Gastrocnemius medialis (tissue), 4 donors: ENCODE data around the gene OPCML.

Experiments
- POLR2A ChIP-seq, 2 donors: fragments of 450-650 bp; IDR thresholded peaks; one replicate each; pipeline ENCODE4 v1.6.1; 2017; ENCODE audit warnings: antibody characterized with exemption in 2 of 2, mild to moderate bottlenecking in 2 of 2, moderate library complexity in 2 of 2
- TF ChIP-seq, protein P1 (sequence below), 5 experiments: fragments of 450-650 bp in 3 of 5; fragments of 200-600 bp in 2 of 5; sonication (generic) in 2 of 5; IDR thresholded peaks in 4 of 5; conservative IDR thresholded peaks in 1 of 5; 1 replicate in 4 of 5; 2 replicates in 1 of 5; pipeline ENCODE4 v1.5.1; 2016 to 2019; ENCODE audit warnings: antibody characterized with exemption in 5 of 5, mild to moderate bottlenecking in 3 of 5, moderate library complexity in 3 of 5

- TF ChIP-seq, protein P1, sequence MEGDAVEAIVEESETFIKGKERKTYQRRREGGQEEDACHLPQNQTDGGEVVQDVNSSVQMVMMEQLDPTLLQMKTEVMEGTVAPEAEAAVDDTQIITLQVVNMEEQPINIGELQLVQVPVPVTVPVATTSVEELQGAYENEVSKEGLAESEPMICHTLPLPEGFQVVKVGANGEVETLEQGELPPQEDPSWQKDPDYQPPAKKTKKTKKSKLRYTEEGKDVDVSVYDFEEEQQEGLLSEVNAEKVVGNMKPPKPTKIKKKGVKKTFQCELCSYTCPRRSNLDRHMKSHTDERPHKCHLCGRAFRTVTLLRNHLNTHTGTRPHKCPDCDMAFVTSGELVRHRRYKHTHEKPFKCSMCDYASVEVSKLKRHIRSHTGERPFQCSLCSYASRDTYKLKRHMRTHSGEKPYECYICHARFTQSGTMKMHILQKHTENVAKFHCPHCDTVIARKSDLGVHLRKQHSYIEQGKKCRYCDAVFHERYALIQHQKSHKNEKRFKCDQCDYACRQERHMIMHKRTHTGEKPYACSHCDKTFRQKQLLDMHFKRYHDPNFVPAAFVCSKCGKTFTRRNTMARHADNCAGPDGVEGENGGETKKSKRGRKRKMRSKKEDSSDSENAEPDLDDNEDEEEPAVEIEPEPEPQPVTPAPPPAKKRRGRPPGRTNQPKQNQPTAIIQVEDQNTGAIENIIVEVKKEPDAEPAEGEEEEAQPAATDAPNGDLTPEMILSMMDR (IDR thresholded peaks at IDR 0.05 in 4 of 5, conservative IDR thresholded peaks at IDR 0.05 in 1 of 5) = no peak
- no peak for TF ChIP-seq POLR2A (IDR thresholded peaks at IDR 0.05)
These were observed 328.1 kb downstream of the OPCML start for GRCh38 chr11:133204158-133204557.
